ENCODE measurements around the gene COA7. TPM values are rescaled to one million over a fixed set of nuclear protein-coding genes. Genes with fewer than 3 reads are reported as not detected.
"Not testable (repeated sequence)": the region's sequence is repeated elsewhere in the genome, so short reads cannot be mapped to it uniquely, and the experiment has no call there.

The COA7 gene
- total RNA-seq, 1 experiment from 2014 or later = 38.9 TPM

DNA sequence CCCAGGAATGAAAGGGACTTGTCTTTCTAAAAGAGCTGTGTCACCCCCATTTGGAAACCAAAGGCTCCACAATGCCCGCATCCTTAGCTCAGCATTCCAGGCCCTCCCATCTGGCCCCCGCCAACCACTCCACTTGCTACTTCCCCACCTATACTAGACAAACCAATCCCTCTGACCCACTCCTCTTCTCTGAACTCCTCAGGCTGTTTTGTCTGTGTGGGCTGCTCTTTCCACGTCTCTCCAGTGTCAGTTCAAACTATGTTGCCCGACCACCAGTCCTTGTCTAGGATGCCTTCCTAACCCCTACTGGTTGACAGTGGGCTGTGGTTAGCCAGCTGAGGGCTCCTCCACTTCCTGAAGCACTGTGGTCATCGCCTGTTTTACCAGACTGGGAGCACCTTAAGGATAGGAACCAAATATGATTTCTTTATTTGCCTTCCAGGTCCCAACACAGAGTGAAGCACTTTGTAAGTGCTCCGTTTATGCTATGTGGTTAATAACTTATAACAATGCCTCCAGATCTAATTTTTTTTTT is 8.1 kb upstream of the COA7 start:
- no TSS peak for BruUV-seq (replicated peaks)
- no peak overlapping the region for H3K27ac Mint-ChIP-seq (ENCODE audit: low read depth, unreplicated experiment)
- DNase-seq (ENCODE audit: unreplicated experiment) = no peak
- no peaks in the 10 kb centered on the region for H3K27me3 Mint-ChIP-seq (ENCODE audit: insufficient read depth, unreplicated experiment)
- TF ChIP-seq, protein P1, sequence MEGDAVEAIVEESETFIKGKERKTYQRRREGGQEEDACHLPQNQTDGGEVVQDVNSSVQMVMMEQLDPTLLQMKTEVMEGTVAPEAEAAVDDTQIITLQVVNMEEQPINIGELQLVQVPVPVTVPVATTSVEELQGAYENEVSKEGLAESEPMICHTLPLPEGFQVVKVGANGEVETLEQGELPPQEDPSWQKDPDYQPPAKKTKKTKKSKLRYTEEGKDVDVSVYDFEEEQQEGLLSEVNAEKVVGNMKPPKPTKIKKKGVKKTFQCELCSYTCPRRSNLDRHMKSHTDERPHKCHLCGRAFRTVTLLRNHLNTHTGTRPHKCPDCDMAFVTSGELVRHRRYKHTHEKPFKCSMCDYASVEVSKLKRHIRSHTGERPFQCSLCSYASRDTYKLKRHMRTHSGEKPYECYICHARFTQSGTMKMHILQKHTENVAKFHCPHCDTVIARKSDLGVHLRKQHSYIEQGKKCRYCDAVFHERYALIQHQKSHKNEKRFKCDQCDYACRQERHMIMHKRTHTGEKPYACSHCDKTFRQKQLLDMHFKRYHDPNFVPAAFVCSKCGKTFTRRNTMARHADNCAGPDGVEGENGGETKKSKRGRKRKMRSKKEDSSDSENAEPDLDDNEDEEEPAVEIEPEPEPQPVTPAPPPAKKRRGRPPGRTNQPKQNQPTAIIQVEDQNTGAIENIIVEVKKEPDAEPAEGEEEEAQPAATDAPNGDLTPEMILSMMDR (IDR thresholded peaks at IDR 0.05; ENCODE audit: unreplicated experiment) = no peak
- POLR2A ChIA-PET = interaction anchor here (0.7 to 1.2 kb wide), 2 partner anchors 9 to 212 kb away, joined by 3 read pairs; no protein-coding TSS in a partner anchor
- peaks cover 6% of the 10 kb centered on the region for H3K36me3 Mint-ChIP-seq (ENCODE audit: insufficient read depth, unreplicated experiment)
- peaks cover 21% of the 10 kb centered on the region for H3K4me1 Mint-ChIP-seq (ENCODE audit: insufficient read depth, unreplicated experiment)
- H3K9me3 Mint-ChIP-seq (ENCODE audit: unreplicated experiment) = no peaks in the 10 kb centered on the region
- intact Hi-C loops (cut with micrococcal nuclease) = no loop called here
- H3K4me3 Mint-ChIP-seq (ENCODE audit: unreplicated experiment) = no peak overlapping the region
- CTCF ChIA-PET = no interaction called here

DNA sequence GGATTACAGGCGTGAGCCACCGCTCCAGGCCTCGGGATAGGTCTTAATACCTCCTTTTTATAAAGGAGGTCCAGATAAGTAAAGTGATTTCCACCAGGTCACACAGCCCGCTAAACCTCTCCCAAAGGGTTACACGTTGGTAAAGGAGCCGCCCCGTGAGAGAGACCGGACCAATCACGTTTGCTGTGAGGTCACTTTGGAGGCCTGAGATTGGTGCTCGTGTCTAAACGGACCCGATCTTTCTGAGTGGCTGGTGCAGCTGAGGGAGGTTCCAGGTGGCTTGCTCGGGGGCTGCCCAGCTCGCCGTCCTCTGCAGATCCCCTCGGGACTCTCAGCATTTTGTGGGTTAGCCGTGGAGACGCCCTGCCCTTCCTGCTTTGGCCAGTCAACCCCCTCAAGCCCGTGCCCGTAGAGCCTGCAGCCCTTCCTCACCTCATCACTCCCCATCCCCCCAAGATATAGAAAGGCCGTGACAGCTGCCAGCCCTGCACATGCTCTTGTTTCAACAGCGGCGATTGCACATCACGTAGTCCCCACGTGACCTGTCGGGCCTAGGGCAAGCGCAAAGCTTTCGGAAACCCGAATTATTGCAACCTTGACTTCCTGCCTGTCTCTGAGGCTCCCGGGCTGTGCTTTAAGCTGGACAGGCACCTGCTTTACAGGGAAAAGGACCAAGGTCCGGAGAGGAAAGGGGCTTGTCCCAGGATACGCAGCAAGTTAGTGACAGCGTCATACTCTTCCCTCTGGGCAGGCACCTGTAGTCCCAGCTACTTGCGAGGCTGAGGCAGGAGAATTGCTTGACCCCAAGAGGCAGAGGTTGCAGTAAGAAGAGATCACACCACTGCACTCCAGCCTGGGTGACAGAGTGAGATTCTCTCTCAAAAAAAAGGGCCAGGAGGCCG is 5.0 kb upstream of the COA7 start:
- DNase-seq (ENCODE audit: unreplicated experiment) = peak; percentile 97
- H3K27ac Mint-ChIP-seq (ENCODE audit: low read depth, unreplicated experiment) = peak overlapping the region; percentile 93
- BruUV-seq (replicated peaks) = TSS peak; percentile 75

GRCh38 chr1:52695627-52696026 is 2.5 kb downstream of the COA7 start:
- peaks cover 65% of the 10 kb centered on the region for H3K36me3 Mint-ChIP-seq (ENCODE audit: insufficient read depth, unreplicated experiment)
- POLR2A ChIA-PET = interaction anchor here (2.2 kb wide), 1 partner anchor 145 kb away, joined by 5 read pairs; no protein-coding TSS in a partner anchor
- no peaks in the 10 kb centered on the region for H3K27me3 Mint-ChIP-seq (ENCODE audit: insufficient read depth, unreplicated experiment)
- no peaks in the 10 kb centered on the region for H3K9me3 Mint-ChIP-seq (ENCODE audit: unreplicated experiment)
- peak overlapping the region; percentile 51 for H3K27ac Mint-ChIP-seq (ENCODE audit: low read depth, unreplicated experiment)
- TSS peak; percentile 9 for BruUV-seq (replicated peaks)
- DNase-seq (ENCODE audit: unreplicated experiment) = no peak
- no peak overlapping the region for H3K4me3 Mint-ChIP-seq (ENCODE audit: unreplicated experiment)
- CTCF ChIA-PET = interaction anchor here (1.0 kb wide), 1 partner anchor 10 kb away, joined by 5 read pairs; no protein-coding TSS in a partner anchor
- H3K4me1 Mint-ChIP-seq (ENCODE audit: insufficient read depth, unreplicated experiment) = peaks cover 14% of the 10 kb centered on the region
- TF ChIP-seq, protein P1 (IDR thresholded peaks at IDR 0.05; ENCODE audit: unreplicated experiment) = no peak
- intact Hi-C loops (cut with micrococcal nuclease) = no loop called here

More for the DNA sequence above, 5.0 kb upstream of the COA7 start:
- Mint-ChIP-seq H3K4me3 (ENCODE audit: unreplicated experiment) (peak overlapping the region; percentile 89), H3K9me3 (ENCODE audit: unreplicated experiment) (no peaks in the 10 kb centered on the region), H3K27me3 (ENCODE audit: insufficient read depth, unreplicated experiment) (no peaks in the 10 kb centered on the region), H3K36me3 (ENCODE audit: insufficient read depth, unreplicated experiment) (peaks cover 6% of the 10 kb centered on the region), H3K4me1 (ENCODE audit: insufficient read depth, unreplicated experiment) (peaks cover 26% of the 10 kb centered on the region)
- TF ChIP-seq, protein P1 (IDR thresholded peaks at IDR 0.05; ENCODE audit: unreplicated experiment) = no peak
- POLR2A ChIA-PET = interaction anchor here (0.5 to 1.6 kb wide), 13 partner anchors 20 to 646 kb away, joined by 3 to 22 read pairs (median 3); partner anchors contain the start of gene ZYG11B
- intact Hi-C loops (cut with micrococcal nuclease) = no loop called here
- CTCF ChIA-PET = interaction anchor here (0.6 to 1.3 kb wide), 7 partner anchors 23 to 407 kb away, joined by 3 to 7 read pairs (median 4); partner anchors contain the start of gene ZYG11B

DNA sequence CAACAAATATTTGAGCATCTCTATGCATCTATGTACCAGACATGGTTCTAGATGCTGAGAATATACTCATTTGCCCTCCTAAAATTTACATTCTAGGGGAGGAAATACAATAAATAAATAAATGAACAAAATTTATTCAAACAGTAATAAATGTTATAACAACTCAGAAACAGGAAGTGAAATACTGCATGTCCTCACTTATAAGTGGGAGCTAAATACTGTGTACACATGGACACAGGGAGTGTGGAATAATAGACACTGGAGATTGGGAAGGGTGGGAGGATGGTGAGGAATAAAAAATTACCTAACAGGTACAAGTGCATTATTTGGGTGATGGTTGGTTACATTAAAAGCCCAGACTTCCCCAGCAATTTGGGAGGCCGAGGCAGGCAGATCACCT is 4.3 kb downstream of the COA7 start:
- DNase-seq (ENCODE audit: unreplicated experiment) = no peak
- peaks cover 83% of the 10 kb centered on the region for H3K36me3 Mint-ChIP-seq (ENCODE audit: insufficient read depth, unreplicated experiment)
- BruUV-seq (replicated peaks) = no TSS peak
- TF ChIP-seq, protein P1 (IDR thresholded peaks at IDR 0.05; ENCODE audit: unreplicated experiment) = no peak
- H3K27ac Mint-ChIP-seq (ENCODE audit: low read depth, unreplicated experiment) = no peak overlapping the region
- peaks cover 8% of the 10 kb centered on the region for H3K4me1 Mint-ChIP-seq (ENCODE audit: insufficient read depth, unreplicated experiment)
- POLR2A ChIA-PET = interaction anchor here (0.5 kb wide), 1 partner anchor 183 kb away, joined by 3 read pairs; no protein-coding TSS in a partner anchor
- CTCF ChIA-PET = interaction anchor here (0.7 kb wide), 2 partner anchors 27 to 34 kb away, joined by 3 to 5 read pairs; no protein-coding TSS in a partner anchor
- no peak overlapping the region for H3K4me3 Mint-ChIP-seq (ENCODE audit: unreplicated experiment)
- H3K27me3 Mint-ChIP-seq (ENCODE audit: insufficient read depth, unreplicated experiment) = no peaks in the 10 kb centered on the region
- intact Hi-C loops (cut with micrococcal nuclease) = no loop called here
- no peaks in the 10 kb centered on the region for H3K9me3 Mint-ChIP-seq (ENCODE audit: unreplicated experiment)

- ChIA-PET POLR2A (interaction anchor here (0.5 kb wide), 1 partner anchor 182 kb away, joined by 3 read pairs; no protein-coding TSS in a partner anchor), CTCF (interaction anchor here (0.7 kb wide), 1 partner anchor 26 kb away, joined by 5 read pairs; no protein-coding TSS in a partner anchor)
- Mint-ChIP-seq H3K27ac (ENCODE audit: low read depth, unreplicated experiment) (peak overlapping the region; percentile 39), H3K36me3 (ENCODE audit: insufficient read depth, unreplicated experiment) (peaks cover 86% of the 10 kb centered on the region)
- H3K4me1 Mint-ChIP-seq (ENCODE audit: insufficient read depth, unreplicated experiment); H3K9me3 Mint-ChIP-seq (ENCODE audit: unreplicated experiment); H3K27me3 Mint-ChIP-seq (ENCODE audit: insufficient read depth, unreplicated experiment); BruUV-seq (replicated peaks); DNase-seq (ENCODE audit: unreplicated experiment); intact Hi-C loops (cut with micrococcal nuclease); H3K4me3 Mint-ChIP-seq (ENCODE audit: unreplicated experiment): not testable (repeated sequence)
Observed at GRCh38 chr1:52693351-52693750, 4.8 kb downstream of the COA7 start.

Measured in MCF 10A (cell line).